ENCODE results near the gene LECT2. TPM values are rescaled to one million over a fixed set of nuclear protein-coding genes. Genes with fewer than 3 reads are reported as not detected.

LECT2 gene
- not detected for total RNA-seq
- long read RNA-seq = 0 reads

DNA sequence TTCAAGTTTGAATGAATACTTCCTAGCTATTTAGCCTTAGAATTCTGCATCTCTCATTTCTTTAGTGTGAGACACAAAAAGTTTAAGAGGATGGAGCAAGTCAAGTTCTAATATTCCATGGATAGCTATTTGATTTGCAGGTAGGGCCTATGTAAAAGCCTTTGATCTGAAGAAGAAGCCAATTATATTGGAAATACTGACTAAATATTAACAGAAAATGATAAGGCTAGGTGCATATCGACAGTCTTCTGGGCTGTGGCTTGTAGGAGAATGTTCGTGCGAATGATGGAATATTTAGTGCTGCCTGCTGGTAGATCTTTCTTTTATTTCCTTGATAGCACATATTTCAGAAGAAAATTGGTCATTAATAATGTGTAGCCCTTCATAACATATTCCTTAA is at the start of gene LECT2:
Gene LECT2, minus strand, starts transcription at position 85 of the 400 bp plus-strand sequence. CDS start 150 bp downstream, outside the sequence.
- intact Hi-C loops (cut with DNase I) = no loop called here
- ATAC-seq = no peak
- no peak for DNase-seq

DNA sequence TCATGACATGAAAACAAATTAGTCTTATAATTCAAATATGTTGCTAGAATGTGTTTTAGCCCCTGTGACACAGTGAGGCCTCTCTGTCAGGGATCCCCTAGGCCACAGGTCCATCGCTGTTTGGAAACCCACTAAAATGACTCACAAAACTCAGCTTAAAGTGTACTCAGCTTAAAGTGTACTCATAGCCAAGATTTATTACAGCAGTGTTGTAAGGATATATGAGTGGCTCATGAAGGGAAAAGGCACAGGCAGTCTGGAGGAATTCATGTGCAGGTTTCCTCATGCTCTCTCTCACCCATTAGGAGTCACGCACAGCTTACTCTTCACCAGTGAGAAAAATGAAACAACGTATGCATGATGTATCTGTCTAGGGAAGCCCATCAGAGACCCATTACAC is 49.7 kb upstream of the LECT2 start:
- ATAC-seq (no peak), DNase-seq (no peak)
- intact Hi-C loops (cut with DNase I) = no loop called here

DNA sequence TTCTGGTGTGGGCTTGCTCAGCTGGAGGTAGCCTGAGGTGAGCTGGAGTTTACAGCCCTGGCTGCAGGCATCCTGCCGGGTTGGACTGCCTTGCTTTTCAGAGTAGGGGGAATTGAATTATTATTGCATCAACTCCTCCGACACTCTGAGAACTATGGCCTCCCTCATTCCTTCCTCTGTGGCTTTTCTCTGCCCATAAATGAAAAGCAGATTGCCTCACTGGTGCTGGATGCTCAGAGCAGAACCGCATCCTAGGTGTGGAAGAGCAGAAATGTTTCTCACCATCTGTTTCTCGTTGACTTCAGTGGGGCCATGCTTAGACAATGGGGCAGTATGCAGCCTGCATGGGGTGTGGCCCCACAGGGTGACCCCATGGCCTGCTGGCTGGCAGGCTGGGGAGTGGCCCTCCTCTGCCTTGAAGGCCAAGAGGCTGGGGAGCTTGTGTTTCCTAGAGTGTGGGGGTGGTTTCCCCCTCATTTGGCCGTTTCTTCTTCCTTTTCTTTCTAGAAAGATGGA is 46.7 kb upstream of the LECT2 start:
- intact Hi-C loops (cut with DNase I) = no loop called here
- no peak for DNase-seq
- ATAC-seq = peak in 1 of 2 donors; percentile 69

DNA sequence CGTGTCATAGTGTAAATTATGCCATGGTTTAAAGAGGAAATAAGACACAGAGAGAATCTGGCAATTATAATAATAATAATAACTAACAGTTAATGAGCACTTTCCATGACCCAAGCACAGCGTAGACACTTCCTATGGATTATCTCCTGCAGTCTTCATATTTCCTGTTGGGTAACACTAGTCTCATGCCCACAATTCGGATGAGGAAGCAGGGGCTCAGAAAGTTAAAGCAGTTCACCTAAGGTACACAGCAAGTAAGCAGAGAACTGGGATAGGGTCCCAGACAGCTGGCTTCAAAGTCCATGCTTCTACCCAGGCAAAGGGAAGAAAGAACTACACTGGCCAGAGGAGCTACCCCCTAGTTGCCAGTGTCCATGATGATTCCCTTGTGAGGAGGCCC is 46.1 kb upstream of the LECT2 start:
- DNase-seq = no peak
- peak in 1 of 2 donors; percentile 47 for ATAC-seq
- intact Hi-C loops (cut with DNase I) = no loop called here

DNA sequence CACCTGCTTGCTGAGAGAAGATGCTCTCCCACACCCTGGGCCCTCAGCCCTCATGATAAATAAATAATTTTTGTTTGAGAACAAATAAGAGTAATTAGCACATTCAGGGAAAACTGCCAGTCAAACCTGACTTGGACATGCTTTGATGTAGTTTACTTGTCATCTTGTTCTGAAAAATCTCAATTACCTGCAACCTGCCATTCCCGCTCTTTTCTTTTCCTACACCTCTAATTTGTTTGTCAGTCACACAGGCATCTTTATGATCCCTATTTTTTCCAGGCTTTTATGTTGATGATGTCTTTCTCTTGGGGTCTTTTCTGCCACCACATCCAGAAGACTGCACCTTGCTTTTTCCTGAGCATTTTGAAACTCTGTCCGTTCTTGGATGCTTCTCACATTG is 45.4 kb upstream of the LECT2 start:
- intact Hi-C loops (cut with DNase I) = no loop called here
- DNase-seq = no peak
- ATAC-seq = no peak

DNA sequence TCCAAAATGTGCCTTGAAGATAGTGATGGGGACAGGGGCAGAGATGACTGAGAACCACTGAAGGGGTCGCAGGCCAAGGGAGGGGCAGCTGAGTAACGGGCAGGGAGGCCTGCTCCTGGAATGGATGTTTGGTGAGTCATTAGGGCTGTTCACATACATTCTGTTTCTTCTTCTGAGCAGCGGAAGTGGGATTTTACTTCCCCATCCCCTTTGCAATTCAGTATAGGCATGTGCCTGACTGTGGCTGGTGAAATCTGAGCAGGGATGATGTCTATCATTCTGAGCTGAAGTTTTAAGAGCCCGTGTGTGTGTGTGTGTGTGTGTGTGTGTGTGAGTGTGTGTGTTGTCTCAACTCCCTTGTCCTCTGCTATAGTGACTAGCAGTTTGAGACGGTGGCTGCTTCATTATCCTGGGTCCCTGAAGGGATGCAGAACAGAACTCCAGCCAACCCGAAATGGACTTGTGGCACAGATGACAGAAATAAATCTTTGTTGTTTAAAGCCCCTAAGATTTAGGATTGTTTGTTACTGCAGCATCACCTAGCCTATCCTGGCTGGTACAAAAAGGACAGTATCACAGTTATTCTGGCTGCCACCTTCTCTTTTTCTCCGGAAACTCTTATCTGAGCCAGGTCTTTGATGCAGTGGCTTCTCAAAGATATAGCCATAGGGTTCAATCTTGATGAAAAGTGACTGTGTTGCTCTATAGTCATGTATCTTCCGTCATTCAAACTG is 44.8 kb upstream of the LECT2 start:
- intact Hi-C loops (cut with DNase I) = no loop called here
- no peak for DNase-seq
- ATAC-seq = peak; percentile 47 to 72

DNA sequence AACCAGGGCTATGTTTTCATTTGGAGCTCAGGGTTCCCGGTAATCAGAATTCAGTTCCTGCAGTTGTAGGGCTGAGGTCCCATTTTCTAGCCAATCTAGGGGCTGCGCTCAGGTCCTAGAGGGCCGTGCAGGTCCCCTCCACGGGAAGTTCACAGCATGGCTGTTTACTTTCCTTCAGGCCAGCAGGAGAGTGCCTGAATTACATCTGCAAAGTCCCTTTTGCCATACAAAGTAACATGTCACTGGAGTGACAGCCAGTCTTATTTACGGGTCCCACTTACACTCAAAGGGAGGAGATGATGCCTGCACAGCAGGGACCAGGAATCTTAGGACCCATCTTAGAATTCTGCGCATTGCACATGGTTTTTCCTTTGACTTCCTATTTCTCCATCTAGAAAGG is 44.1 kb upstream of the LECT2 start:
- DNase-seq (no peak), ATAC-seq (no peak)
- intact Hi-C loops (cut with DNase I) = no loop called here

DNA sequence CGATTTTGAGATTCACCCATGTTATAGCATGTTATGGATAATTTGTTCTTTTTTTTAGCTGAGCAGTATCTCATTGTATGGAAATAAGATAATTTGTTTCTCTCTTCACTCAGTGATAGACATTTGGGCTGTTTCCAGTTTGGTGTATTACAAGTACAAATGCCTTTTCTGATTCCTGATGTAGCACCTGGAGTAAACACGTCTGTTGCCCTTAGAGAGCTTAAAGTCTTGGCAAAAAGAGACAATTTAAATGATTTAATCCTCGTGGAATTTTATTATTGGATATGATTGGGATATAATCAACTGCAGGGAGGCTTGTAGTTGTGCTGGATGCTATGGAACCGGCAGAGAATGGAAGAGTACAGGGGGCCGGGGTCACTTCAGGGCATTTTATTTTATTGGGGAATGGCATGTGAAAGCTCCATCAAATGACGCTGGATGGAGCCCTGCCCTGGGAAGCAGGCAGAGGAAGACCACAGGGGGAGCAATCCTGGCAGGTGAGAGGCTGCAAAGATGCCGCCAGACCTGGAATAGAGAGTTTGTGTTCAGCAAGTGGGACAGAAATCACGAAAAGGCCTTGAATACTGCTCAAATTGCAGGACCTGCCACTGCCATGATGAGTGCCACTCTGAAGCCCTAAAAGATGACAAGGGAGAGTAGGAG is 43.0 kb upstream of the LECT2 start:
- ATAC-seq (no peak), DNase-seq (no peak)
- intact Hi-C loops (cut with DNase I) = no loop called here

DNA sequence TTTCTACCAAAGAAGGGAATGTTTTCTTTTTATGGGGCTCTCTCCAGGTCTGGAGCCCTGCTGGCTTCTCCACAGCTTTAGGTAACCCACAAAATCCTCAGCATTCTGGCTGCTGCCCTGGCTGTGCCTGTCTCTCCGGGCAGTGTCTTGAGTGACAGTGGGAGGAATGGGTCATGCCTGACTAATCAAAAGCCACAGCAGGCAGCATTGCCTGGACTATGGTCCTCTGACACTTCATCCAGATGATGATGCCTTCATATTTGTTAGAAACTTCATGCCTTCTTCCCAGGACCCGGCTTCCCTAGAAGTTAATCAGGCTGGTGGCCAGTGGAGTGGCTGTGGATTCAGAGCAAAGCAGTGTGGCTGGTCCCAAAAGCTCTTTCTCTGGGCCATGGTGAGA is 41.8 kb upstream of the LECT2 start:
- intact Hi-C loops (cut with DNase I) = no loop called here
- ATAC-seq (no peak), DNase-seq (no peak)

DNA sequence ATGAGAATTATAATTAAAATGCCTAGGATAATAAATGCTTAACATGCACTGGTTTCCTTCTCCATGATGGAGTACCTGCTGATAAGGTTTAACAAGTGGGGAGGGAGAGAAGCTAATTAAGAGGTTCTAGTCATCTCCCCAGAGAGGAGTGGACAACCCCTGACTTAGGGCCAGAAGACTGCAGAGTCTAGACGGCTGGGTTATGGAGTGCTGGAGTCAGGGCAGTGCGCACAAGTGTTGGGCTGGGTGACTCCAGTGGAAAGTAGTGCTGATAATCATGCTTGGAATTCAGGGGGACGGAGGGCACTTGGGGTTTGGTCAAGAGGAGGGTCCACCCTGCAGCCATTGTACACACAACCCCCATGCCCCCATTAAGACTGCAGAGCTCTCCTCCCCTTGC is 41.2 kb upstream of the LECT2 start:
- intact Hi-C loops (cut with DNase I) = no loop called here
- DNase-seq (no peak), ATAC-seq (no peak)

DNA sequence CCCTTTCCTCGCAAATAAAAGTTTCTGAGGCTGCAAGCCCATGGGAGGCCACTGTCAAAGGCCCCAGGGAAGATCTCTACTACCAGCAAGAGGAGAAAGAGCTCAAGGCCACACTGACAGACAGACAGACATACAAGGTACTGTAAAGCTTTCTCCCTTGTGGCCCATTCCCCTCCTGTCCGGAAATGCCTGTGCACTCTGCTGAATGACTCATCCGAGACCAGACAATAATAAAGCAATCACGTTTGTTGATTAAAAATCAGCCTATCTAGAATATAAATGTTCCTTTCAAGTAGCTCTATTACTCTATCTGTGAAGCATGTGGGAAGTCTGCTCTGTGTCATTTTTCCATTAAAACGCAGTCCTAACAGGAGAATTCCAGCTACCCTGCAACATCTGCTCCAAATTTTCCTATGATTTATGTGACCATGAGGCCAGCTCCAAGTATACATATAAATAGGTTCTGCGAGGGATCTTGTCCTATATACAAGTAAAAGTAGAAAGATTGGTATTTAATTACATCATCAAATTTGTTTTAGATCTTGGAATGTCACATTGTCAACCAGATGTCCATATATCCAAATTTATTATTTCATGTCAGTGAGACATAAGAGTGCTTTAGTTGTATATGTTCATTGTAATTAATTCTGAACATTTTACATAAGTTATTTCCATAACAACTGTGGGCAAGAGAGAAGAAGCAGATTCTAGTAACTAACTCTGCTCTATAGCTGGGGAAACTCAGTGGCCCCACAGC is 39.3 kb upstream of the LECT2 start:
- DNase-seq = no peak
- intact Hi-C loops (cut with DNase I) = no loop called here
- peak in 1 of 2 donors; percentile 76 for ATAC-seq

DNA sequence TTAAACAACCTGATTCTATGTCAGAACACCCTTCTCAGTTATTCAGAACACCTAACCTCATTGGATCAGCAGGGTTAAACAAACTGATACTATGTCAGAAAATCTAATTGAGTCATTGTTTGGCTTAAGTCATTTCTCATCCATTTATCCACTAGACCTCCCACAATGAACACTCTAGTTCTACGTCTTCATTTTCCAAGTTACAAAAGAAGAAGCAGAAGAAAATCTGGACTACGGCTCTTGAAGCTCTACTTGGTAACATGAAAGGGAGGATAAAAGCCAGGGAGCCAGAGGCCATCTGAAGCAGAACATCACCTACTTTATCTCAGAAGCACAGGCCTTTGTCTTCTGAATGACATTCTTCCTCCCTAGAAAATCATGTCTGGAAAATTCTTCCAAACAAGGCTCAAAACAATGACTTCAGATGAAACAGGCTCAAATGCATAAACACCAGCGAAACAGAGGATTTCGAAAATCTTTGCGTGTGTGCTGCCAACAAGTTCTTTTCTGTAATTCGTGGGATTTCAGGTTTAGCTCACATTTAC is 38.6 kb upstream of the LECT2 start:
- no peak for ATAC-seq
- intact Hi-C loops (cut with DNase I) = no loop called here
- DNase-seq = no peak

DNA sequence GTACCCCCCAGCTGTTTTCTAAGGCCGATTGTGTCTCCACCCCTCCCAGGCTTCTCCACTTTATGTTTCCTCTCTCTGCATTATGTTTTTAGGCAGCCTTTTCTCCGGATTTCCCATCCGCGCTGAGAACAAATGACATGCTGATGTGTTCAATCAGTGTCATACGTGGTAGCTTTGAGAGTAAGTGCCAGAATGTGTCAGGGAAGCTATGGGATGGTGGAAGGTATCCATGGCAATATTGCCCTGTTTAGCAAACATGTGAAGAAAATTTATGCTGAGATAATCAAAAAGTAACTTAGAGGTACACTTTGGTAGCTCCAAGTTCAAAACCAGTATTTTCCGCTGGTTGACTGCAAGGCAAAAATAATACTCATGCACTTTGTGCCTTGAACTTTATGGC is 36.6 kb upstream of the LECT2 start:
- peak in 1 of 2 donors; percentile 13 for ATAC-seq
- DNase-seq = no peak
- intact Hi-C loops (cut with DNase I) = no loop called here

DNA sequence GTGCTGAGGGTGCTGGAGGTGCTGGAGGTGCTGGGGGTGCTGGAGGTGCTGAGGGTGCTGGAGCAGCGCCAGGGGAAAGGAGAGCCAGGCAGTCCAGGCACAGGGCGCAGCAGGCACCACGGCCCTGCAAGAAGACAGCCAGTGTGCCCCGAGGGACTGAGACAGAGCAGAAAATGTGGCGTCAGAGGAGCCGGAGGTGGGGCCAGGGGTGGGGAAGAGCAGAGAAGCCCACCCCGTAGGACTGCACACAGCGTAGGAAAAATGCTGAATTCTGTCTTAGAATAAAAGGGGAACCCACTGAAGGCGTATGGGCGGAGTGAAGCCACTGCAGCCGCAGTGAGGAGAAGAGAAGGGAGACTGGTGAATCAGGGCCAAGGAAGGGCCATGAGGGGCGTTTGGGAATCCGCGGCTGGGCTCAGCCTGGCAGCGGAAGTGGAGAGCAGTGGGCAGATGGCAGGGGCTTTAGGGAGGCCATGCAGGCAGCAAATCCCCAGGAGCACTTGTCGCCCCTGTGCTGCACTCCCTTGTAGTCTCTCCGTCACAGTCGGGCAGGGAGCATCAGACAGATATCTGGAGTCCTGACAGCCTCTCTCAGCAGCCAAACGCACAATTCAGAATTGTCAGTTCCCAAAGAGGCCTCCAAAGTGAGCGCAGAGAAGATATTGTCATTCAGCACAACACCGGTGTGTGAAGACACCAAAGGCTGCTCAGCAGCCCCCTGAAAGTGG is 35.9 kb upstream of the LECT2 start:
- intact Hi-C loops (cut with DNase I) = no loop called here
- no peak for DNase-seq
- peak; percentile 30 to 38 for ATAC-seq

DNA sequence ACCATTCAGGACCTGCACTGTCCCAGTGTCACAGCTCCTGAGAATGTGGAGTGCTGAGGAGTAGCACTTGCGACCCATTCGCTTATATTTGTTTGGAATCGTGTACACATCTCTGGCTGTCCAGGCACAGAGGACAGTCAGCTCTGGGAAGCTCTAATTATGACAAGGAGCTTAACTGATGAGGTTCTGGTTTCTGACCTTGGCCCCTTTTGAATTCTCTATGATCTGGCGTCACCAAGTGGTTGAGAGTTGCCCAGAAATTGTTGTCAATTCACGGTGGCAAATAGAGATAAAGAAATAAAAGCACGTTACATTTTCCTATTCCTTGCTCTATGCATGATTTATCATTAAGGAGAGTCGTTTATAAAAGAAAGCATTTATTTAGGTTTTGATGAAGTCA is 34.9 kb upstream of the LECT2 start:
- intact Hi-C loops (cut with DNase I) = no loop called here
- ATAC-seq (no peak), DNase-seq (no peak)

DNA sequence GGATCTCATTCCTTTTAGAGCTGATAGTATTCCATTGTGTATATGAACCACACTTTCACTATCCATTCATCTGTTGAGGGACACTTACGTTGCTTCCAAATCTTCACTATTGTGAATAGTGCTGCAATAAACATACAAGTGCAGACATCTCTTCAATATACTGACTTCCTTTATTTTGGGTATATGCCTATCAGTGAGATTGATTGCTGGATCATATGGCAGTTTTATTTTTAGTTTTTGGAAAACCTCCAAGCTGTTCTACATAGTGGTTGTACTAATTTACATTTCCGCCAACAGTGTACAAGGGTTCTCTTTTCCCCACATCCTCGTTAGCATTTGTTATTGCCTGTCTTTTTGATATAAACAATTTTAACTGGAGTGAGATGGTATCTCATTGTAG is 33.8 kb upstream of the LECT2 start:
- no peak for ATAC-seq

DNA sequence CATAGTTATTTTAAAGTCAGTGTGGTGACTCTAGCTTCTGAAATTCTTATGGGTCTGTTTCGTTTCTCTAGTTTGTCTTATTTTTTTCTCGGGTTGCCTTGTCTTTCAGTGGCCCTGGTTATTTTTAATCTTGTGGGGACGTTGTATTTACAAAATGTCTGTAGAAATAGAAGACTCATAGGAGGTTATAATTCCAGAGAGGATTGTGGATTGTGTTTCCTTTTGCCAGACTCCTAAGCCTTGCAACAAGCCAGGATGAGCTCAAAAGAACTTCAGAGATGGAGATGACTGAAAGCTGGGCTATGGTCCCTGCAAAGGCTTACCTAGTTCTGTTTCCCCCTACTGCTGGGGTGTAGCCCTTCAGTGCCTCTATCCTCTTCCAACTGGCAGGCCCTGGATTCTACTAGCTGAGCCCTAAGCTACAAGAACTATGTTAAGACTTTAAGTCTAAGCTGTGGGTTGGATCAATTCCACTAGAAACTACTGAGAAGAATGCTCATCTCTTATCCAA is 32.2 kb upstream of the LECT2 start:
- DNase-seq (no peak), ATAC-seq (peak; percentile 8 to 63)
- intact Hi-C loops (cut with DNase I) = no loop called here

More for the DNA sequence above, 33.8 kb upstream of the LECT2 start:
- DNase-seq = no peak
- intact Hi-C loops (cut with DNase I) = no loop called here

DNA sequence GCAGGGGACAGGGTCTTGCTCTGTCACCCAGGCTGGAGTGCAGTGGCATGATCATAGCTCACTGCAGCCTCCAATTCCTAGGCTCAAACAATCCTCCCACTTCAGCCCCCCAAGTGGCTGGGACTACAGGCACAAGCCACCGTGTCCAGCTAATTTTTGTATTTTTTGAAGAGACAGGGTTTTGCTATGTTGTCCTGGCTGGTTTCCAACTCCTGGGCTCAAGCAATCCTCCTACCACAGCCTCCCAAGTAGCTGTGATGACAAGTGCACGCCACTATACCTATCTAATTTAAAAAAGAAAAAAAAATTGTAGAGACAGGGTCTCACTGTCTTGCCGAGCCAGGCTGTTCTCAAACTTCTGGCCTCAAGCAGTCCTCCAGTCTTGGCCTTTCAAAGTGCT is 31.6 kb upstream of the LECT2 start:
- DNase-seq = no peak
- intact Hi-C loops (cut with DNase I) = no loop called here
- no peak for ATAC-seq

DNA sequence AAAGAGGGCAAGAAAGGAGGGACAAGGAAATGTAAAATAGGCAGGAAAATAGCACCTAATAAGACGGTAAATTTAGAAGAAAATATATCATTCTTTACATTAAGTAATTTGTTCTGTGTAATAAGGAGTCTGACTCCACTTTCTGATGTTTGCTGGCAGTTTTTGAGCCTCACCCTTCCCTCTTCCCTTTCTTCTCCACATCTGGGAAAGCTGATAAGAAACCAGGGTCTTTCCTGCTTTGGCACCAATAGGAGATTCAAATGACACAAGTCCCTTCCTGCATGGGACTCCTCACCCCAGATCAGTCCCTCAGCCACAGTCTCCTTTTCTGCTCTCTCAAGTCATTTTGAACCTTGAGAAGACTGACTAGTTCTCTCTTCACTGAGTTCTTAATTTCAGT is 31.2 kb upstream of the LECT2 start:
- no peak for ATAC-seq
- no peak for DNase-seq
- intact Hi-C loops (cut with DNase I) = no loop called here

Data from left cardiac atrium (tissue), 4 donors.